GM12878 (cell line): ENCODE results near the gene GALR1. TPM values are rescaled to one million over a fixed set of nuclear protein-coding genes. Genes with fewer than 3 reads are reported as not detected.

Experiments
- ATAC-seq: fragments of 200-7000 bp; cut with Tn5 transposase; 3 replicates; pipeline ENCODE4 v1.9.1; 2020; ENCODE audit warnings: mild to moderate bottlenecking, moderate library complexity
- BruUV-seq: library from RNA; stranded (reverse); fragments of 400-500 nt; replicated peaks from 2 replicates; lab custom pipeline; 2021; lab: Mats Ljungman, UMichigan
- CTCF ChIA-PET: fragments of 300-600 bp; sonication (Branson Sonifier 250); formaldehyde crosslinking; extraction: SDS; loops from one replicate; lab custom pipeline; 2021; ENCODE audit warnings: inconsistent platforms; lab: Yijun Ruan, JAX
- POLR2A ChIA-PET: fragments of 350-600 bp; formaldehyde crosslinking; extraction: SDS; loops from one replicate; lab custom pipeline; 2021; ENCODE audit warnings: inconsistent platforms; lab: Charles Lee
- RAD21 ChIA-PET: fragments of 300-600 bp; sonication (Branson Sonifier 250); formaldehyde crosslinking; loops from one replicate; lab custom pipeline; 2023; ENCODE audit warnings: antibody characterized with exemption; ENCODE audit not compliant: unreplicated experiment; lab: Charles Lee
- SMC1A ChIA-PET: fragments of 300-600 bp; sonication (Branson Sonifier 250); formaldehyde crosslinking; loops from one replicate; lab custom pipeline; 2023; ENCODE audit not compliant: unreplicated experiment, uncharacterized antibody; lab: Charles Lee
- DNase-seq: peaks from one replicate; pipeline ENCODE4 v3.0.0-alpha.2; 2011; ENCODE audit warnings: low read depth, low spot score
- FAIRE-seq: peaks from 3 replicates; lab custom pipeline; 2011; peaks lifted over from hg19 to GRCh38; lab: Jason Lieb, UNC
- H2AFZ ChIP-seq: 2 replicates; pipeline ENCODE4 v1.6.0; 2011; ENCODE audit warnings: low read depth, low read length, control low read depth; ENCODE audit not compliant: control insufficient read depth
- H3K27ac ChIP-seq: 2 replicates; pipeline ENCODE4 v1.5.1; 2011; ENCODE audit warnings: control low read depth; ENCODE audit not compliant: control insufficient read depth, insufficient read depth
- H3K27me3 ChIP-seq, 2 experiments: replicated peaks in 1 of 2; 2 replicates each; pipeline versions ENCODE4 v1.6.0 to v1.6.1; 2011; ENCODE audit warnings: low read length in 1 of 2; ENCODE audit not compliant: control insufficient read depth in 2 of 2, insufficient read depth in 2 of 2
- H3K36me3 ChIP-seq, 2 experiments: 2 replicates each; pipeline ENCODE4 v1.5.1; 2011; ENCODE audit warnings: low read length in 1 of 2; ENCODE audit not compliant: control insufficient read depth in 2 of 2, insufficient read depth in 2 of 2
- H3K4me1 ChIP-seq: 2 replicates; pipeline ENCODE4 v1.6.1; 2011; ENCODE audit warnings: mild to moderate bottlenecking, low read length, moderate library complexity, mixed read lengths; ENCODE audit not compliant: control insufficient read depth, insufficient read depth
- H3K4me2 ChIP-seq: 2 replicates; pipeline ENCODE4 v1.6.0; 2011; ENCODE audit warnings: control low read depth; ENCODE audit not compliant: control insufficient read depth, insufficient read depth
- H3K4me3 ChIP-seq: fragments of 200-600 bp; sonication (generic); 2 replicates; pipeline ENCODE4 v1.5.1; 2016
- H3K79me2 ChIP-seq: 2 replicates; pipeline ENCODE4 v1.6.0; 2011; ENCODE audit warnings: low read length; ENCODE audit not compliant: control insufficient read depth, insufficient read depth
- H3K9ac ChIP-seq: 2 replicates; pipeline ENCODE4 v1.8.0; 2011; ENCODE audit warnings: low read length, control low read depth, mixed read lengths; ENCODE audit not compliant: control insufficient read depth, insufficient read depth
- H3K9me3 ChIP-seq: replicated peaks from 3 replicates; pipeline ENCODE4 v1.5.1; 2011; ENCODE audit warnings: mild to moderate bottlenecking, low read length; ENCODE audit not compliant: control insufficient read depth, insufficient read depth
- H4K20me1 ChIP-seq: 2 replicates; pipeline ENCODE4 v1.6.0; 2011; ENCODE audit not compliant: control insufficient read depth, insufficient read depth
- BHLHE40 ChIP-seq, 2 experiments: fragments of 450-650 bp in 1 of 2; IDR thresholded peaks; 2 replicates each; pipeline ENCODE4 v1.6.1; 2011 to 2017; ENCODE audit warnings: low read depth in 2 of 2, borderline replicate concordance in 1 of 2, improper control_type of control experiment in 1 of 2, low read length in 1 of 2, mild to moderate bottlenecking in 1 of 2
- BMI1 ChIP-seq: fragments of 450-650 bp; IDR thresholded peaks from 2 replicates; pipeline ENCODE4 v1.6.1; 2016; ENCODE audit warnings: mild to moderate bottlenecking, moderate library complexity, borderline replicate concordance
- BRCA1 ChIP-seq: IDR thresholded peaks from 2 replicates; pipeline ENCODE4 v1.6.1; 2011; ENCODE audit warnings: low read depth, low read length, improper control_type of control experiment
- CBFB ChIP-seq: IDR thresholded peaks from 2 replicates; pipeline ENCODE4 v1.6.1; 2016; ENCODE audit warnings: antibody characterized with exemption, low read depth
- CEBPB ChIP-seq, 2 experiments: fragments of 150-350 bp in 1 of 2; IDR thresholded peaks; 2 replicates each; pipeline ENCODE4 v1.6.1; 2012 to 2014; ENCODE audit warnings: low read depth in 2 of 2, low read length in 2 of 2, borderline replicate concordance in 1 of 2, inconsistent platforms in 1 of 2
- FOXK2 ChIP-seq: fragments of 450-650 bp; IDR thresholded peaks from 2 replicates; pipeline ENCODE4 v1.6.1; 2017; ENCODE audit warnings: mild to moderate bottlenecking, moderate library complexity
- JUNB ChIP-seq: IDR thresholded peaks from 2 replicates; pipeline ENCODE4 v1.6.1; 2016; ENCODE audit warnings: antibody characterized with exemption, mild to moderate bottlenecking
- RB1 ChIP-seq: fragments of 450-650 bp; formaldehyde crosslinking; IDR thresholded peaks from 2 replicates; pipeline ENCODE4 v1.6.1; 2017; ENCODE audit warnings: mild to moderate bottlenecking, borderline replicate concordance
- TCF3 ChIP-seq: IDR thresholded peaks from 2 replicates; pipeline ENCODE4 v1.6.1; 2012; ENCODE audit warnings: low read depth, mild to moderate bottlenecking, low read length, borderline replicate concordance; ENCODE audit not compliant: insufficient read depth
- ZSCAN29 ChIP-seq: fragments of 450-650 bp; IDR thresholded peaks from 2 replicates; pipeline ENCODE4 v1.6.1; 2017; ENCODE audit warnings: mild to moderate bottlenecking, moderate library complexity
- WGBS: methylation state at CpG from one replicate; pipeline ENCODE4 v1.1.6; 2016; ENCODE audit warnings: low lambda C conversion rate; ENCODE audit not compliant: insufficient replicate concordance, insufficient coverage; ENCODE audit errors: missing lambda C conversion rate; 5-methylcytosine and 5-hydroxymethylcytosine counted together
- in situ Hi-C: fragments of 300-500 bp; cut with MboI; formaldehyde crosslinking; loops from 9 replicates; pipeline ENCODE4 v1.14.3; 2018; ENCODE audit warnings: mixed read lengths
- intact Hi-C: fragments of 100-400 bp; cut with micrococcal nuclease; formaldehyde crosslinking; loops from one replicate; pipeline ENCODE4 v1.14.2; 2022; ENCODE audit not compliant: unreplicated experiment
- polyA plus RNA-seq, 11 experiments: library from polyadenylated mRNA; depleted of rRNA in 4 of 11; unstranded in 6 of 11; stranded (reverse) in 5 of 11; fragments of >200 nt; fragmentation: Nextera tagmentation in 4 of 11; fragmentation: Illumina TruSeq in 1 of 11; extraction: Ambion mirVana in 4 of 11; extraction: Trizol in 1 of 11; gene quantifications; 1 replicate in 1 of 11; 2 replicates in 10 of 11; pipeline versions ENCODE4 v1.2.1 to v1.2.3, GENCODE V29; 2011 to 2016; ENCODE audit warnings: inconsistent platforms in 2 of 11, missing spikeins in 2 of 11, low read depth in 1 of 11
- total RNA-seq, 4 experiments: library from RNA; depleted of rRNA in 3 of 4; stranded (reverse); fragments of >200 nt in 3 of 4; fragmentation: Illumina TruSeq in 1 of 4; extraction: Trizol in 1 of 4; gene quantifications; 2 replicates each; pipeline versions ENCODE4 v1.2.1 to v1.2.3, GENCODE V29; 2013 to 2021
- TF ChIP-seq, protein P1 (sequence below): fragments of 450-650 bp; IDR thresholded peaks from 2 replicates; pipeline ENCODE4 v1.6.1; 2017; ENCODE audit warnings: antibody characterized with exemption, mild to moderate bottlenecking, moderate library complexity
- TF ChIP-seq, protein P2 (sequence below): fragments of 450-650 bp; formaldehyde crosslinking; IDR thresholded peaks from 2 replicates; pipeline ENCODE4 v1.5.0; 2022; ENCODE audit warnings: mild to moderate bottlenecking, missing genetic modification characterization
- TF ChIP-seq, protein P3 (sequence below): fragments of 450-650 bp; IDR thresholded peaks from 2 replicates; pipeline ENCODE4 v1.6.1; 2016; ENCODE audit warnings: mild to moderate bottlenecking

The GALR1 gene
- total and polyA plus RNA-seq, 10 of the 15 experiments (the other 5 are each of a cell fraction or from before 2014, with no cell fraction given), result not detected

DNA sequence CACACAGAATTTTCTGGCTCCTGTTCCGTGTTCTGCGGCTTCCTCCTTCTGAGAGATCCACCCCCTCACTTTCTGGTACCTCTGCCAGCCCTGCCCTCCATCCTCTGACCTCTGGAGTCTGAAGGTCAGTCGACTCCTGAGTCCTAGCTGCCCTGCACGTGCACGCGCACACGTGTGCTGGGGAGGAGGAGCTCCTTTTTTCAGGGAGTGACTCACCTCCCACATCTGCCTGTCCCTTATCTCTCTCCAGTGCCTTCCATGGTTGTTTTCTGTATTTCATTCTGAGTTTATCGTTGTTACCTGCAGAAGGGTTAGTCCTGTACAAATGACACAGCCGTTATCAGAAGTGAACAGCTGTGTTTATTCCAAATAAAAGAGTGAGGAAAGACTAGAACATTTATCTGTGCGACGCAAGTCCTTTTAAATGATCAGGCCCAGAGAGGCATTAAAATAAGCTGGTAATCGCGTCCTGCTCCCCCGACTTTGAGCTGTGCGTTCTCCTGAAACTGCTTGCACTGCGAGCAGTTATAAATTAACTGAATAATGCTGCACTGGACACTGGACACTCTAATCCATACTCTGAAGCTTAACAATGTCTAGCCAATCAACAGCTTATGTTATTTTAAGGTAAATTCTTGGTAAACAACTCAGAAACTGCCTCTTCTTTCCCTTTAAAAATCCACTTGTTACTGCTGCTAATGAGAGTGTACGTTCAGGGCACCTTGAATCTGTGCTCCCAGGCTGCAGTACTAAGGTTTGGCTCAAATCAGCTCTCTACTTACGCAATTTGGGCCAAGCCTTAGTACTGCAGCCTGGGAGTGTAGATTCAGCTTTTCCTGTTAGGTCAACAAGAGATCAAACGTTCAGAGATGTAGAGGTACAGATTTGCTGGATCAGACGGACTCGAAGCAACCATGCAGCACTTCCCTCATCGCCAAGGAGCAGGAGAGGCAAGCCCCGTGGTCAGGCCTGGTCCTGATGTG lies 72.5 kb downstream of the GALR1 start (continued):
- TF ChIP-seq, protein P1, sequence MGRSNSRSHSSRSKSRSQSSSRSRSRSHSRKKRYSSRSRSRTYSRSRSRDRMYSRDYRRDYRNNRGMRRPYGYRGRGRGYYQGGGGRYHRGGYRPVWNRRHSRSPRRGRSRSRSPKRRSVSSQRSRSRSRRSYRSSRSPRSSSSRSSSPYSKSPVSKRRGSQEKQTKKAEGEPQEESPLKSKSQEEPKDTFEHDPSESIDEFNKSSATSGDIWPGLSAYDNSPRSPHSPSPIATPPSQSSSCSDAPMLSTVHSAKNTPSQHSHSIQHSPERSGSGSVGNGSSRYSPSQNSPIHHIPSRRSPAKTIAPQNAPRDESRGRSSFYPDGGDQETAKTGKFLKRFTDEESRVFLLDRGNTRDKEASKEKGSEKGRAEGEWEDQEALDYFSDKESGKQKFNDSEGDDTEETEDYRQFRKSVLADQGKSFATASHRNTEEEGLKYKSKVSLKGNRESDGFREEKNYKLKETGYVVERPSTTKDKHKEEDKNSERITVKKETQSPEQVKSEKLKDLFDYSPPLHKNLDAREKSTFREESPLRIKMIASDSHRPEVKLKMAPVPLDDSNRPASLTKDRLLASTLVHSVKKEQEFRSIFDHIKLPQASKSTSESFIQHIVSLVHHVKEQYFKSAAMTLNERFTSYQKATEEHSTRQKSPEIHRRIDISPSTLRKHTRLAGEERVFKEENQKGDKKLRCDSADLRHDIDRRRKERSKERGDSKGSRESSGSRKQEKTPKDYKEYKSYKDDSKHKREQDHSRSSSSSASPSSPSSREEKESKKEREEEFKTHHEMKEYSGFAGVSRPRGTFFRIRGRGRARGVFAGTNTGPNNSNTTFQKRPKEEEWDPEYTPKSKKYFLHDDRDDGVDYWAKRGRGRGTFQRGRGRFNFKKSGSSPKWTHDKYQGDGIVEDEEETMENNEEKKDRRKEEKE, result no peak

DNA sequence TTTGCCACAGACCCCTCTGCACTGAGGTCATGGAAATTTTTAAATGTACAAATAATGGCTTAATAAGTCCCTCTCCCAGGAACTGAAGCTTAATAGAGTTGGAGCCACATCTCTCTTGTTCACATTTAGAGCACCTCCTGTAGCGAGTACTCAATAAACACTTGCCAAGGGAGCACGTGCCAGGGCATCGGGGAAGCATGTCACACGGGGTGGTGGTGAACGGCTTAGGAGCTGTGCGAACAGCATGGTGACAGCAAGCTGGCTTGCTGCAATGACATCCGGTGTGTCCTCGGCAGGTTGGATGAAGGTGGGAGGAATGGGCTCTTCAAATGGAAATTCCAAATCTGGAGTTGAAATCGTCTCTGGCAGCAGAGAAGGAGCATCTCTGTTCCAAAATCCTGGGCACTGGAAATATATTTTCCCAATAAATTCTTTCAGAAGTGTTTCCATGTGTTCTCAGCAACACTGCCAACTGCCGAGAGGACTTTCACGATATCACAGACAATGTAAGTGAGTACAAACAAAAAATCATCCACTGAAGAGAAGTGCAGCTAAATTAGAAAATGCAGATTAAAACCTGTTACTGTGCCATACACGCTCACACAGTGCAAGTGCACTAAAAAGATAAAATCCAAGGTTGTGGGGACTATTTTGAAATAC lies 74.1 kb downstream of the GALR1 start:
- Histone ChIP-seq H3K27ac (no peak overlapping the region), H4K20me1 (no peaks in the 10 kb centered on the region), H3K4me3 (no peak overlapping the region), H3K36me3 (no peaks in the 10 kb centered on the region), H3K9ac (no peak overlapping the region), H3K9me3 (no peaks in the 10 kb centered on the region), H3K4me2 (no peak overlapping the region), H2AFZ (no peak overlapping the region), H3K27me3 (no peaks in the 10 kb centered on the region), H3K79me2 (no peaks in the 10 kb centered on the region), H3K4me1 (no peaks in the 10 kb centered on the region)
- in situ Hi-C loops, result no loop called here
- WGBS, result 39% methylated on average over 12 of the region's 12 CpGs
- ChIA-PET CTCF (no interaction called here), RAD21 (no interaction called here), SMC1A (no interaction called here), POLR2A (no interaction called here)
- no peak for DNase-seq
- intact Hi-C loops, result no loop called here
- no peak for TF ChIP-seq BRCA1
- no peak for TF ChIP-seq RB1
- no peak for TF ChIP-seq BHLHE40 (IDR thresholded peaks at IDR 0.05; ENCODE audit: borderline replicate concordance in 1 of 2, low read depth in 2 of 2, low read length in 1 of 2)
- TF ChIP-seq BMI1, result no peak
- no peak for TF ChIP-seq FOXK2
- no peak for TF ChIP-seq CEBPB (IDR thresholded peaks at IDR 0.05; ENCODE audit: borderline replicate concordance in 1 of 2, low read depth in 2 of 2, low read length in 2 of 2)
- TF ChIP-seq ZSCAN29, result no peak
- TF ChIP-seq, protein P2, sequence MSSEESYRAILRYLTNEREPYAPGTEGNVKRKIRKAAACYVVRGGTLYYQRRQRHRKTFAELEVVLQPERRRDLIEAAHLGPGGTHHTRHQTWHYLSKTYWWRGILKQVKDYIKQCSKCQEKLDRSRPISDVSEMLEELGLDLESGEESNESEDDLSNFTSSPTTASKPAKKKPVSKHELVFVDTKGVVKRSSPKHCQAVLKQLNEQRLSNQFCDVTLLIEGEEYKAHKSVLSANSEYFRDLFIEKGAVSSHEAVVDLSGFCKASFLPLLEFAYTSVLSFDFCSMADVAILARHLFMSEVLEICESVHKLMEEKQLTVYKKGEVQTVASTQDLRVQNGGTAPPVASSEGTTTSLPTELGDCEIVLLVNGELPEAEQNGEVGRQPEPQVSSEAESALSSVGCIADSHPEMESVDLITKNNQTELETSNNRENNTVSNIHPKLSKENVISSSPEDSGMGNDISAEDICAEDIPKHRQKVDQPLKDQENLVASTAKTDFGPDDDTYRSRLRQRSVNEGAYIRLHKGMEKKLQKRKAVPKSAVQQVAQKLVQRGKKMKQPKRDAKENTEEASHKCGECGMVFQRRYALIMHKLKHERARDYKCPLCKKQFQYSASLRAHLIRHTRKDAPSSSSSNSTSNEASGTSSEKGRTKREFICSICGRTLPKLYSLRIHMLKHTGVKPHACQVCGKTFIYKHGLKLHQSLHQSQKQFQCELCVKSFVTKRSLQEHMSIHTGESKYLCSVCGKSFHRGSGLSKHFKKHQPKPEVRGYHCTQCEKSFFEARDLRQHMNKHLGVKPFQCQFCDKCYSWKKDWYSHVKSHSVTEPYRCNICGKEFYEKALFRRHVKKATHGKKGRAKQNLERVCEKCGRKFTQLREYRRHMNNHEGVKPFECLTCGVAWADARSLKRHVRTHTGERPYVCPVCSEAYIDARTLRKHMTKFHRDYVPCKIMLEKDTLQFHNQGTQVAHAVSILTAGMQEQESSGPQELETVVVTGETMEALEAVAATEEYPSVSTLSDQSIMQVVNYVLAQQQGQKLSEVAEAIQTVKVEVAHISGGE, result no peak
- TF ChIP-seq, protein P3, sequence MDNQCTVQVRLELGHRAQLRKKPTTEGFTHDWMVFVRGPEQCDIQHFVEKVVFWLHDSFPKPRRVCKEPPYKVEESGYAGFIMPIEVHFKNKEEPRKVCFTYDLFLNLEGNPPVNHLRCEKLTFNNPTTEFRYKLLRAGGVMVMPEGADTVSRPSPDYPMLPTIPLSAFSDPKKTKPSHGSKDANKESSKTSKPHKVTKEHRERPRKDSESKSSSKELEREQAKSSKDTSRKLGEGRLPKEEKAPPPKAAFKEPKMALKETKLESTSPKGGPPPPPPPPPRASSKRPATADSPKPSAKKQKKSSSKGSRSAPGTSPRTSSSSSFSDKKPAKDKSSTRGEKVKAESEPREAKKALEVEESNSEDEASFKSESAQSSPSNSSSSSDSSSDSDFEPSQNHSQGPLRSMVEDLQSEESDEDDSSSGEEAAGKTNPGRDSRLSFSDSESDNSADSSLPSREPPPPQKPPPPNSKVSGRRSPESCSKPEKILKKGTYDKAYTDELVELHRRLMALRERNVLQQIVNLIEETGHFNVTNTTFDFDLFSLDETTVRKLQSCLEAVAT, result no peak
- TF ChIP-seq CBFB, result no peak
- no peak for TF ChIP-seq TCF3
- no peak for TF ChIP-seq JUNB
- no peak for FAIRE-seq
- no TSS peak for BruUV-seq
- ATAC-seq, result no peak
